GM10266 (cell line): Measurements from ENCODE around the gene NHS.

Experiments
- DNase-seq: peaks from one replicate; pipeline ENCODE4 v3.0.0; 2012; ENCODE audit errors: extremely low spot score
- TF ChIP-seq, protein P1 (sequence below): IDR thresholded peaks from 2 replicates; pipeline ENCODE4 v1.5.1; 2012; ENCODE audit warnings: mild to moderate bottlenecking, low read depth; ENCODE audit not compliant: control insufficient read depth, insufficient read depth; ENCODE audit errors: missing control alignments

NHS gene

DNA sequence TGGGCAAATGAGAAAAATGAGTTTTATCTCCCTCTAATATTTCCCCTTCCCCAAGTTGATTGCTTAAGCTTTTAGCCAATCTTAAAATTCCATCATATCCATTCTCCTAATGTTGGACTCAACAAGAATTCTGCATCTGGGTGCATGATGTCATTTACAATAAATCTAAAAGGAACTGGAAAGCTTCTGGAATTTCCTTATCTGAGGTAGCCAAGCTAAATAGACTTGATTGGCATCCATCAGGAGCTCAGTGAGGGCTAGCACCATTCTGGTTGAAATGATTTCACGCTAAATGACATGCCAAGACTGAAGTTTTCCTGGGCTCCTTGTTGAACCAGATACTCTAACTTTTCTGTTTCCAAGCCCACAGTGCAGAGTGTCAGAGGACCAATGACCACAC lies 252.0 kb downstream of the NHS start:
- TF ChIP-seq, protein P1, sequence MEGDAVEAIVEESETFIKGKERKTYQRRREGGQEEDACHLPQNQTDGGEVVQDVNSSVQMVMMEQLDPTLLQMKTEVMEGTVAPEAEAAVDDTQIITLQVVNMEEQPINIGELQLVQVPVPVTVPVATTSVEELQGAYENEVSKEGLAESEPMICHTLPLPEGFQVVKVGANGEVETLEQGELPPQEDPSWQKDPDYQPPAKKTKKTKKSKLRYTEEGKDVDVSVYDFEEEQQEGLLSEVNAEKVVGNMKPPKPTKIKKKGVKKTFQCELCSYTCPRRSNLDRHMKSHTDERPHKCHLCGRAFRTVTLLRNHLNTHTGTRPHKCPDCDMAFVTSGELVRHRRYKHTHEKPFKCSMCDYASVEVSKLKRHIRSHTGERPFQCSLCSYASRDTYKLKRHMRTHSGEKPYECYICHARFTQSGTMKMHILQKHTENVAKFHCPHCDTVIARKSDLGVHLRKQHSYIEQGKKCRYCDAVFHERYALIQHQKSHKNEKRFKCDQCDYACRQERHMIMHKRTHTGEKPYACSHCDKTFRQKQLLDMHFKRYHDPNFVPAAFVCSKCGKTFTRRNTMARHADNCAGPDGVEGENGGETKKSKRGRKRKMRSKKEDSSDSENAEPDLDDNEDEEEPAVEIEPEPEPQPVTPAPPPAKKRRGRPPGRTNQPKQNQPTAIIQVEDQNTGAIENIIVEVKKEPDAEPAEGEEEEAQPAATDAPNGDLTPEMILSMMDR, result no peak
- no peak for DNase-seq

DNA sequence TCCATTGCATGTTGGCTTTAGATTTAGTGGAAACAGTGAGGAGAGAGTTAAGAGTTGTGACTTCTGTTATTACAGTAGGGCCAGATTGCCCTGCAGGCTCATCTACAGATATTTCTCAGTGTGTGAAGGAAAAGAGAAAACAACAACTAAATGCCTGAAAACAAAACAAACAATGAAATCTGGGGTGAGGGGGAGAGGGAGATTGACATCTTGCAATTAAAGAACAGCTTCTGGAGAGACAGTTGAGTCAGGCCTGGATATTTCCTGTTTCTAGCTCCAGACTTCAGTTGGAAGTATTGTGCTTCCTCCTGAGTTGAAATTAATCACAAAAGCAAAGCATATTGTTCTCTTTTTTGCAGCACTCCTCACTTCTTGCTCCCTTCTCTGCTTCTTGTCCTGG lies 254.0 kb downstream of the NHS start:
- TF ChIP-seq, protein P1, result no peak
- DNase-seq, result no peak

DNA sequence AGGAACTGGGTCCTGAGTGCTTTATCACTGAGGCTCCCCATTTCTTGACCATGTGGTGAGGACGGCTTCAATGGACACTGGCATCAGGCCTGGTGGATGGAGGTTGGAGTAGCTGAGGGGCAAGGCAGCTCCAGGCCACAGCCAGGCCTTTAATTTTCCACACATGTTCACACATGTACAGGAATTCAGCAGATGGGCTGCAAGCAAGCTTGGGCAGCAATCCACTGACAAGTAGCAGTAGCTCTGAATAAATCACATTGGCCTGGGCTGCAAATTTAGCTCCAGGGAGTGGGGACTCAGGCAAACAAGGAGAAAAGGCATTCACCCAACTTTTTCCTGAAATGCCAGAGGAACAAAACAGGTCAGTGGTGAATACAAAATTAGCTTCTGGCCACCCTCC lies 254.5 kb downstream of the NHS start:
- no peak for DNase-seq
- TF ChIP-seq, protein P1, result no peak

DNA sequence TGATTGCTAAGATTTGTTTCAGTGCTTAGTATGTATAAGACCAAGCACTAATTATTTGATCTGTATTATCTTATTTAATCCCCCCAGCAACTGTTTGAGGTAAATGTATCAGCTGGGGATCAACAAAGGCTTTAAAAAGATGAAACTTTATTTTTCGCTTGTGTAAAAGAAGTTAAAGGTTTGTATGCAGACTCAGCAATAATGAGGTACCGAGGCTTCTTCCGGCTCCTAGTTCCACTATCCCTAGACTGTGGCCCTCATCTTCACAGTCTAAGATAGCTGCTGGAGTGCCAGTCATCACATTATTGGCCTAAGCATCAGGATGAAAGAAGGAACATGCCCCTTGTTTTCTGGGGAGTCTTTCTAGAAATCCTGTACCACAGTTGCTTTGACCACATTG lies 256.6 kb downstream of the NHS start:
- TF ChIP-seq, protein P1, result no peak
- no peak for DNase-seq

DNA sequence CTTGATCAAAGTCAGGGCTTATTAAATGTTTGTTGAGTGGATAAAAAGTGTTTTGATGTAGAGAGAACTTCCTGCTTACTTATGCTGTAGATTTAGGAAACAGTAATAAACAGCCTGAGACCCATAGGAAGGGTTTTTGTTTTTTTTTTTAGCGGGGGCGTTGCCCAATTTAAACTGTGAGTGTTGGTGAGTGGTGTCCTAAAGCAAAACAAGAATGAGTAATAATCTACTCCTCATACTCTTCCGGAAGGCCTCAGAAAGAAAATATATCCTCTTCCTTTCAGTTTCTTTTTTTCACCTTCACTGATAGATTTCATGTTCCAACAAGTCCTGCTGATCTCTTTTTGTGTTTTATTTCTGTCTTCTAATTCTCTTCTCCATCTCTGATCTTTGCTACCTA lies 257.9 kb downstream of the NHS start:
- DNase-seq, result no peak
- TF ChIP-seq, protein P1, result no peak

DNA sequence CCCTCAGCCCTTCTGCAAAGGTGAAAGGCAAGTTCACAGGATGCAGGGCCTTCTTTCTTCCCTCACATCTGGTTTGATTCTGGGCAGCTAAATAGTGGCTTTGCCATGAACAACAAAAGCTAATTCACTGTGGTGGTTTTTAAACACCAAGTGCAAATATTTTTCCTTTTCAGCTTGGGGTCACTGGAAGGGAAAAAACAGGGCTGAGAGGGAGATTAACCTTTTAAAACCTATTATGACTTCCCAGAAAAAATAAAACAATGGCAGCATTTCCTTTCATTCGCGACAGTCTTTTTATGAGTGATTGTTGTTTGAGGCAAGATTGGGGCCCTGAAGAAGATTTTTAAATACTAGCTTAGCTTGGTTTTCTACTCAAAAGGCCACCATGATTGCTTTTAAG lies 258.5 kb downstream of the NHS start:
- TF ChIP-seq, protein P1, result no peak
- DNase-seq, result no peak

DNA sequence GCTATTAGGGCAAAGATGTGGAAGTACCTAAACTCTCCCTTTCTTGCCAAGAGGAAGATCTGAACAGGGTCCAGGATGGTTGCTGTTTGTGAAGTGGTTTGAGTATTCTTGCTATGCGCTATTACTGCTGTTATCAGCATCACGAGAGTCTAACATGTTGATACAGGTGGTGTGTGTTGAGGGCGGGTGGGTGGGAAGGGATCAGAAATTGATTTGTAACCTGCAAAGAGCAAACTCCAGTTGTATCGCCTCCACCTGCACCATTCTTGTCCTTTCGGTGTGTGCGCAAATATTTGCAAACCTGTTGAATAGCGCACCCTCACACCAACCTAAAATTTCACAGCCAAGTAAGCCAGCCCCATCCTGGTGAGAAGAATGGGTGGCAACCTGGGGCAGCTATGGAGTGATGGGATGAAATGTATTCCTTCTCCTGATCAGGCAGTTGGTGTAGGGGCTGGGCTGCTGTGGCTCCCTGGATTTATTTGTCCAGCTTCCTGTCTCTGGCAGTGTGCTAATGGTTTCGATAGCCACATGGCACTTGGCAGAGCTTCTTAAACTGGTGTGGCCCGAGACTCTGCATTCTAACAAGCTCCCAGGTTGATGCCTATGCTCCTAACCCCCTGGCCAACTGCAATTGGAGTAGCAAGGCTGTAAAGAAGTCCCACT lies 259.7 kb downstream of the NHS start:
- DNase-seq, result no peak
- TF ChIP-seq, protein P1, result no peak
